HG03460 (cell line): ENCODE measurements around the gene SGPL1.

Source experiments
- ATAC-seq: cut with Tn5 transposase; IDR thresholded peaks from one replicate; pipeline ENCODE4 v1.9.1; 2021; ENCODE audit not compliant: unreplicated experiment

The SGPL1 gene

DNA sequence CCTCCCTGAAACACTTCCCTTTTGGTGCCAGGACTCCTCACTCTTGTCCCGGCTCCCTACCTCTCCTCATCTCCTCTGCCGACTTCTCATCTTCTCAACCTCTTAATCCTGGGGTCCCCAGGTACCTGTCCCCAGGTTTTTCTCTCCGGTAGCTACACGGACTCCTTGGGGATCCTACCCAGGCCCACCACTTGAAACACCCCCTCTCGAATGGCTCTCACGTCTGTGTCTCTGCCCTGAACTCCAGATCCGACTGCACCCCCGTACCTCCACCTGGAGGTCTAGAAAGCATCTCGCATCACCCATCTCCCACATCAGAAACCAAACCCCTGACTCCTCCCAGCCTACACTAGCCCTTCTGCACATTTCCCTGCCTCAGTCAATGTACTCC is 35.4 kb upstream of the SGPL1 start:
- ATAC-seq: no peak

DNA sequence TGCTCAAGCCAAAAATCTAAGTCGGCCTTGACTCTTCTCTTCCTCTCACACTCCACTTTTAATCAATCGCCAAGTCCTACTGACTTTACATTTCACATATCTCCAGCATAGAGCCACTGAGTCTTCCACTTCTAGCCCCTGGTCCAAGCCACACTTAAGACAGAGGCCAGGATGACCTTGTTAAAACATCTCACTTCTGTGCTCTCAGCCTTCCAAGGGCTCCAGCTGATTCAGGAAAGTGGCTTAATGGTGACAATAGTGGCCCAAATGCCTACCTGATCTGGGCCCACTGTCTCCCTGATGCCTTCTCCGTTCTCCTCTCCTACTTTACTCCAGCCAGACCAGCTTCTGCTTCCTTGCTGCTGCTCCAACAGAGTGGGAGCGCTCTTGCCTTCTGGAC is 35.0 kb upstream of the SGPL1 start:
- ATAC-seq: no peak

DNA sequence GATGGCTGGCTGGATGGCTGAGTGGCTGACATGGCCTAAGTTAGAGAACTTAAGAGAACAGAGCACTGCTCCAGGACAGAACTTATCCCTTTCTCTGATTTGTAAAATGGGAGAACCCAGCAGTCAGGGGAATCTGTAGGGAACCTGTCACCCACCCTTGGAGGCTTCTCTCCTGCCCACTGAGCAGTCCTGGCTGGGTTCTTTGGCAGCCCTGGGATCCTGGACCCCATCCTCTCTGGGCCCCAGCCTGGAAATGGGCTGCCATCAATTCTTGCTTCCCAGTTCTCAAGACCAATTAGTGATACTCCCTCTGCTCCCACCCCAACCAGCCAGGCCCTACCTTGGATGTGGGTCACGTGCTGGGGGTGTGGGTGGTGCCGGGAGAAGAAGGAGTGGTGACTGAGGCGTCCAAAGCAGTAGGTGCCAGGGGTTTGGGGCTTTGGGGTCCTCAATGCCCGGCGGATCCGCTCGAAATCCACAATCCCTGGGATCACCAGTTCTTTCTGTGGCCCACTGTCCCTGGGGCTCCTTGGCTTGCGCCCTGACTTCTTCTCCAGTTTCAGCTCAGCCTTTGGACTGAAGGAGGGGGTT is 34.2 kb upstream of the SGPL1 start:
- ATAC-seq: no peak

- ATAC-seq: no peak
These were observed 33.5 kb upstream of the SGPL1 start for GRCh38 chr10:70782086-70782745.

DNA sequence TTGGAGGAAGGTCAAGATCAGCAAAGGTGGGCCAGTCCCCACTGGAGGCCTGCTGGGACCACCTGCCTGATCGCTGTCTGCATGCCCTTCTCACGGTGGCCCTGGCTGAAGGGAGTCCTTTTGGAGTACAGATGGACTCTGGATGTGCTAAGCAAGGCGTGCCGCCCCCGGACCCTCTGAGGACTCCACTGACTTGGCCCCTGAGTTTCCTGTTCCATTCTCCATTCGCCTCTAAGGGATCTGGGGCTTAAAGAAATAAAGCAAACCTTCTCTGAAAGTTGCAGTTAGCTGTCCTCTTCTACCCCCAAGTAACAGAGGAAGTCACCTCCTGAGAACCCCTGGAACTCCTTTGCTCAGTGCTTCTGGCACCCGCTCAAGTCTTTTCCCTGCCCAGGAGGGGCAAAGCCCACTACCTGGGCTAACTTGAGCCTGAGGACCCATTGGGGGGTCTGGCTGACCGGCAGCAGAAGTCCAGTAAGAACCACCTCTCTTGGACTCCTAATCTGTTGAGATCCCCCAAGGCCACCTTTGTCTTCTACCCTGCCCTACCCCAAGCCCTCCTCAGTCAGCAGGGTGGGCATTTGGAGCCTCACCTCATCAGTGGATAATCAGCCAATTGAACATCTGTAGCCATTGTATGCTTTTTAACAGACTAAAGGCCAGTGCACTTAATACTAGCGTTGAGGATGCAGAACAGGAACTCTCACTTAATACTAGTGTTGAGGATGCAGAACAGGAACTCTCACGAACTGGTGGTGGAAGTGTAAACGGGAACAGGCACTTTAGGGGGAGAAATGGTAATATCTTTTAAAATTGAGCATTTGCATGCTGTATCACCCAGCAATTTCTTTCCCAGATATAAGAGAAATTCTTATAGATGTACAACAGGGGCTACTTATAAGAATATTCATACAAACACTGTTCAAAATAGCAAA is 32.7 kb upstream of the SGPL1 start:
- ATAC-seq: no peak

DNA sequence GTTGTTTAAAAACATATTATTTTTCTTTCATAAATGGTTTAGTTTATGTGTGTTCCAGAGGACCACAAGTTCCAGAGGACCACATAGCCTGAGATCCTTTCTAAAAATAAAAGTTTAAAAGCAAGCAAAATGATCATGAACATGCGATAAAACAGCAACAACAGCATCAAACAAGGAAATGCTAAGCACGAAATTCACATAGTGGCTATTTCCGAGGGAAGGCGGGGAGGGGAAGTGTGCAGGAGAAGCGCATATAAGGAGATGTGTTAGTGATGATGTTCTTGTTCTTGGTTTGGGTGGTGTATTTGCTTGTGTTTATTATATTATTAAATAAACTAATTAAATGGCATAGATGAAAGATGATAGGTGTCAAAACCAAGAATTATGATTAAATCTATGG is 31.7 kb upstream of the SGPL1 start:
- ATAC-seq: no peak

DNA sequence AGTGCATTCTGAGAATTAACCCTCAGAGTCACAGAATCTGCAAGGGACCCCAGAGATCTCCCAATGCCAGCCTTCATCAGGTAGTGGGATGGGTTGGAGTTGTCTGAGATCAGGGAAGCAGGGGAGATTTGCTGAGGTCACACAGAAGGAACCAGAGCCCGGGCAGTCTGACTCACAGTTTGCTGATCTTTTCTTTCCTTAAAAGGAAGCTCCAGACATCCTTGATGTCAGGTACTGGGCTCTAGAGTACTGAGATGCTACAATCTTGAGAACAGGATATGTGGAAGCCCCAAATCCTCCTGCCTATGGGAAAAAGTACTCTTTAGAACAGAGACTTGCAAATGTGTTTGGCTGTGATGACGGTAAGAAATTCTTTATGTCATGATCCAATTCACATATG is 31.3 kb upstream of the SGPL1 start:
- ATAC-seq: no peak

DNA sequence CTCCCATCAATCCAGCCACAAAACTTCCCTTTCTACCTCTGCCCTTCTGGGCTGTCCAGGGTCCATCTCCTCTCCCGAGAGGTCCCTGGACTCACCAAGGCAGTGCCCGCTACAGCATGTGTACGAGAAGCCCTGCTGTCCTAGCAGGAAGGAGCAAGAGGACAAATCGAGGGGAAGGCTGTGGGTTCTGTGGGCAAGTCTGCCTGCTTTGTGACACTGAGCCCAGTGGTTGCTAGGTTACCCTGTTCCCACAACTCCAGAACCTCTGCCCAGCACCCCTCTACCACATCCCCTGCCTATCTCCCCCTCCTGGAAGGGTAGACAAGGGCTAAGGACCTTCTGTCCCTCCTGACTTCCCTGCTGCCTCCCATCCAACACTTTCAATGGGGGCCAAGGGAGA is 30.6 kb upstream of the SGPL1 start, which contains the start of gene TBATA:
Gene TBATA, minus strand, starts transcription at position 188 of the 400 bp plus-strand sequence. CDS start 1,998 bp downstream, outside the sequence.
- no peak for ATAC-seq

DNA sequence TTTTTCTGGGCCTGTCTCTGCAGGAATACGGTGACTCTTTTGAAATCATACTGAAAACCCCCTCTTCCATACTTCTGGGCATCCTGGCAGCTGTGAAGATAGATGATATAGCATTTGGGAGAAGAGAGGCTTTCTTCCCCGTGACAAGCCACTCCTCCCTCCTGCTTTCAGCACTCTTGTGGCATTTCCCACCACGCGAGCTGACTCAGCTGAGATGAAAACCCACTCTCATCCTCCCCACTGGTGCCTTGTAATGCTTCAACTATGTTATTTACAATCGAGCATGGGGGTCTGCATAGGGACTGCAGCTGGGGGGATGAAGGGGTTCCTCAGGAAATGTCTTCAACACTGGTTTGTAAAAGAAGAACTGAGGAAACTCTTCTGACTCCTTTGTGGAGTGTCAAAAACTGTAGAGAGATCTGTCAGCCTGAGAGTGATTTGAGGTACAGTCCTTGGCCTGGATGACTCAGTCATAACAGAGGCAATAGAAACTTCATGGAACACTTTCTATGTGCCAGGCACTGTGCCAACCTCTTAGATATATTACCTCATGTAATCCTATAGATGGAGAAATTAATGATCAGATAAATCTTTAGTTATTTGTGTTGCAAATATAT is 28.8 kb upstream of the SGPL1 start:
- ATAC-seq: no peak

GRCh38 chr10:70791386-70792039 is 24.2 kb upstream of the SGPL1 start:
- ATAC-seq: no peak

- no peak for ATAC-seq
These were observed 20.1 kb upstream of the SGPL1 start for GRCh38 chr10:70795613-70796012.

- no peak for ATAC-seq
These were observed 17.9 kb upstream of the SGPL1 start for GRCh38 chr10:70797840-70798239.

DNA sequence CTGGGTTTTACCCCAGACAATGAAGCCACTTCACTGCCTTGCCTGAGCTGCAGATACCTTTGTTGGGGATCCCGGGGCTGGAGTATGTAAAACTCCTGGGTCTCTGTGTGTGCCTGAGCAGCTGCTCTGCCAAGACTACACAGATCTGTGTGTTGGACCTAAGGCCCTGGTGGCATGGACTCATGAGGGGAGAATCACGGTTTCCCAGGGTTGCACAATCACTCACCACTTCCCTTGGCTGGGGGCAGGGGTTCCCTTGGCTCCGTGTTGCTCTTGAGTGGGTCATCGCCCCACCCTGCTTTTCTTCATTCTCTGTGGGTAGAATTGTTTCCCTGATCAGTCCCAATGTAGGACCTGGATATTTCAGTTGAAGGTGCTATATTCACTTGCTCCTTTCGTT is 16.6 kb upstream of the SGPL1 start:
- ATAC-seq: no peak

- no peak for ATAC-seq
These were observed 13.9 kb upstream of the SGPL1 start for GRCh38 chr10:70801854-70802253.

DNA sequence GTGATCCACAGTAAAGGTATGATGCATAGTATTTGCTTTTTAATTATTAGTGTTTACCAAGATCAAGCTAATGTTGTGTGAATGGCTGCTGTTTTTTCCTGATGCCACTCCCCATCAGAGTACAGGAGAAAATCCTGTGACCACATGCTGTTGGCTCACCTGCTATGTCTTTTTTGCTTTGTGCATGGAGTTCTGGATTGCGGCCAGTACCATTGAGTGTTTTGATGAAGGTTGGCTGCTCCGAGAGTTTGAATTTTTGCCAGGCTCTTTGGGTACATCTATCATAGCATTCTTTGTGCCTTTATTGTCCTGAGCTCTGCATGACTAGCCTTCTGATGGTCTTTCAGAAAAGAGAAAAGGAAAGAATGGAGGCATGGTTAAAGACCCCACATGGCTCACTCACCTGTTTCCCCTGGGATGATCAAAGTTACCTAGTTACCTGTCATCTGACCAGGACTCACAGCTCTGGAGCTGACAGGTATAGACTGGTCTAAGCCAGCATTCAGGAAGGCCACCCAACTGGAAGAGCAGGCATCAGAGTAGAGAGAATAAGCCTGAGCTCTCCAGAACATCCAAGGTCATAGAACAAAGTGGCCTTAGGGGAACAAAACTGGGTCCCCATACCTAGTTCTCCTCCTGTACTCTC is 11.8 kb upstream of the SGPL1 start:
- no peak for ATAC-seq

DNA sequence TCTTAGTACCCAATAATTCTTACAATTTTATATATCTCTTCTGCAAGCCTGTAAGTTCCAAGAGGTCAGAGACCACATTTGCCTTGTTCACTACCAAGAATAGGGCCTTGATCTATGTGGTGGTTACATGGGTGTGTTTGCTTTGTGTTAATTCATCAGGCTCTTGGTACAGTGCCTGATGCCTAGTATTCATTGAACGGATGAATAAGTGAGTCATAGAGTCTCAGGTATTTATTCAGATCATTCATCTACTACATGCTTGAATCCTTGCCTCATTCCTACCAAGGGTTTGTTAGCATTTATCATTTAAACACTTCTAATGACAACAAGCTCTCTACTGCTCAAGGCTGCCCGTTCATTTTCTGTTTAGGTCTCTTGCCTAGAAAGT is 11.3 kb upstream of the SGPL1 start:
- ATAC-seq: no peak

- no peak for ATAC-seq
These were observed 10.0 kb upstream of the SGPL1 start for GRCh38 chr10:70805619-70806215.

- ATAC-seq: no peak
These were observed 8.9 kb upstream of the SGPL1 start for GRCh38 chr10:70806841-70807240.

- ATAC-seq: no peak
These were observed 8.2 kb upstream of the SGPL1 start for GRCh38 chr10:70807556-70807955.

DNA sequence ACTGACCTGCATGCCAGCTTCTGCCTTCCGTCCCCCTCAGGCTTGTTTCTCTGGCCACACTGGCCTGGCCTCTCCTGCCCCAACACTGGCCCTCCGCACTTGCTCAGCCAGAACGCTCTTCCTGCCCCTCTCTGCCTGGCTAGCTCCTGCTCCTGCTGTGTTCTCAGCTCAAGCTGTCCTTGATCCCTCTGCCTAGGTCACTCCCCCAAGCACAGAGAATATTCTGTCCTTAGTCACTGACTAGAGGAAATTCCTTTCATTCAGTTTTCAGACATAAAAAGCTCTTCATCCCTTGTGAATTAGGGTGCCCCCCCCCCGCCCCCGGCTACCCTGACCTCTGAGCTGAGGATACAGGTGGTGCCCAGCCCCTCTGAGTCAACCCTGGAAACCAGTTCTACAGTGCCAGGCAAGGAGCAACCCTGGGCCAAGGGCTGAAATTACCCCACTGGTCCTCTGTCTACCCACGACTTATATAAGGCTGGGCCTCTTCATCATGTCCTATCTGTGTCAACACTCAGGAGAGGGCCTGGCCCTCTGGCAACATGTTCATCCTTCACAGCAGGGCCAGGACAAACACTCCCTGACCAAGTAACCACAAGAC is 6.6 kb upstream of the SGPL1 start:
- ATAC-seq: no peak
